OCI-M2 (cell line): ENCODE data around the gene TEK.

Experiments
- DNase-seq: peaks from one replicate; lab custom pipeline; 2025; ENCODE audit not compliant: unreplicated experiment; lab: John Stamatoyannopoulos, UW

The TEK gene

GRCh38 chr9:27118916-27119315 is 9.9 kb downstream of the TEK start:
- no peak for DNase-seq

- DNase-seq: no peak
Measured at GRCh38 chr9:27124151-27124550, 15.1 kb downstream of the TEK start.

GRCh38 chr9:27125030-27125429 is 16.0 kb downstream of the TEK start:
- DNase-seq: no peak

GRCh38 chr9:27125936-27126335 is 16.9 kb downstream of the TEK start:
- no peak for DNase-seq

GRCh38 chr9:27126670-27127069 is 17.6 kb downstream of the TEK start:
- no peak for DNase-seq

GRCh38 chr9:27129221-27129620 is 20.2 kb downstream of the TEK start:
- DNase-seq: no peak

GRCh38 chr9:27131731-27132130 is 22.7 kb downstream of the TEK start:
- no peak for DNase-seq

GRCh38 chr9:27133817-27134216 is 24.8 kb downstream of the TEK start:
- no peak for DNase-seq

- DNase-seq: no peak
Measured at GRCh38 chr9:27142299-27142930, 33.4 kb downstream of the TEK start.

GRCh38 chr9:27145143-27145542 is 36.1 kb downstream of the TEK start:
- DNase-seq: no peak

GRCh38 chr9:27149651-27150050 is 40.6 kb downstream of the TEK start:
- DNase-seq: no peak

- DNase-seq: no peak
Measured at GRCh38 chr9:27150746-27151406, 41.9 kb downstream of the TEK start.

- no peak for DNase-seq
Measured at GRCh38 chr9:27151693-27152404, 42.8 kb downstream of the TEK start.

- no peak for DNase-seq
Measured at GRCh38 chr9:27152405-27152718, 43.3 kb downstream of the TEK start.

GRCh38 chr9:27154908-27155307 is 45.9 kb downstream of the TEK start:
- no peak for DNase-seq

- DNase-seq: no peak
Measured at GRCh38 chr9:27157097-27157496, 48.1 kb downstream of the TEK start.

- DNase-seq: no peak
Measured at GRCh38 chr9:27157736-27158135, 48.7 kb downstream of the TEK start.

GRCh38 chr9:27160636-27161035 is 51.6 kb downstream of the TEK start:
- no peak for DNase-seq

GRCh38 chr9:27162045-27162444 is 53.0 kb downstream of the TEK start:
- DNase-seq: no peak

- no peak for DNase-seq
Measured at GRCh38 chr9:27165068-27165467, 56.0 kb downstream of the TEK start.

GRCh38 chr9:27165670-27166069 is 56.6 kb downstream of the TEK start:
- DNase-seq: no peak

GRCh38 chr9:27168496-27168895 is 59.5 kb downstream of the TEK start:
- DNase-seq: no peak

GRCh38 chr9:27168951-27169350 is 59.9 kb downstream of the TEK start:
- DNase-seq: no peak
